Activated naive CD4-positive, alpha-beta T cell treated with anti-CD3 and anti-CD28 coated beads for 36 hours (primary cell): ENCODE data around the gene GNAI2. TPM values are rescaled to one million over a fixed set of nuclear protein-coding genes. Genes with fewer than 3 reads are reported as not detected.
"Not testable (repeated sequence)": the region's sequence is repeated elsewhere in the genome, so short reads cannot be mapped to it uniquely, and the experiment has no call there.

Experiments used
- CTCF ChIA-PET: fragments of 350-600 bp; sonication (Branson Sonifier 250); formaldehyde crosslinking; loops from one replicate; lab custom pipeline; 2021; ENCODE audit warnings: antibody characterized with exemption; lab: Charles Lee
- DNase-seq: peaks from one replicate; pipeline ENCODE4 v3.0.0-alpha.2; 2020
- H3K27ac Mint-ChIP-seq: one replicate; pipeline ENCODE4 v1.8.0; 2021; ENCODE audit warnings: mild to moderate bottlenecking, mixed read lengths
- H3K27me3 Mint-ChIP-seq: one replicate; pipeline ENCODE4 v1.8.0; 2021; ENCODE audit warnings: low read depth, mixed read lengths
- H3K36me3 Mint-ChIP-seq: one replicate; pipeline ENCODE4 v1.8.0; 2021; ENCODE audit warnings: low read depth, mixed read lengths
- H3K4me1 Mint-ChIP-seq: one replicate; pipeline ENCODE4 v1.8.0; 2021; ENCODE audit warnings: low read depth, mixed read lengths
- H3K4me3 Mint-ChIP-seq: one replicate; pipeline ENCODE4 v1.8.0; 2021; ENCODE audit warnings: mild to moderate bottlenecking, moderate library complexity, mixed read lengths
- H3K9me3 Mint-ChIP-seq: one replicate; pipeline ENCODE4 v1.8.0; 2021; ENCODE audit warnings: mixed read lengths
- intact Hi-C: fragments of 100-400 bp; cut with micrococcal nuclease; formaldehyde crosslinking; loops from one replicate; pipeline ENCODE4 v1.15.1; 2023
- total RNA-seq, 2 experiments: library from RNA; stranded (reverse); gene quantifications; one replicate each; pipeline ENCODE4 v1.2.3, GENCODE V29; 2021

The GNAI2 gene
- total RNA-seq, 2 experiments from 2014 or later = 272 to 276 TPM

DNA sequence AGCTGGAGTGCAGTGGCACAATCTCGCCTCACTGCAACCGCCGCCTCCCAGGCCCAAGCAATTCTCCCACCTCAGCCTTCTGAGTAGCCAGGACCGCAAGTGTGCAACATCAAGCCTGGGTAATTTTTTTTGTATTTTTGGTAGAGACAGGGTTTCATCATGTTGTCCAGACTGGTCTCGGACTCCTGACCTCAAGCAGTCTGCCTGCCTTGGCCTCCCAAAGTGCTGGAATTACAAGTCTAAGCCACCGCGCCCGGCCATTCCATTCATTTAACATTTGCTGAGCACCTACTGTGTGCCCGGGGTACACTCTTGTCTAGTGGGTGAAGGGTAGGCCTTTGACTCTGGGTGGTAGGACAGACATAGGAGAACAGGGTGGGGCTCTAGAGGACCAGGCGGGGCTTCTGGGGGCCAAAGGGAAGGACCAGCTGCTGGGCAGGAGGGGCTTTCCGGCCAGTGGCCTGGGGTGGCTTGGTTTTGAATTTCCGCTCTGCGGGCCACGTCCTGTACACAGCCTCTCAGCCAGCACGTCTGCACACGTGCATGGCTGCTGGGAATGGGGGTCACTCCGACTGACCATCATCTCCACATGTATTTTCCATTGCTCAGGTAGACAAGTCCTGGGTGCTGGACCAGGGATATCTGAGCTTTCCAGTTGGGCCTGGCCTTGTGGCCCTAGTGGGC lies 28.5 kb upstream of the GNAI2 start:
- no peak overlapping the region for H3K27ac Mint-ChIP-seq
- no peaks in the 10 kb centered on the region for H3K36me3 Mint-ChIP-seq
- no peak overlapping the region for H3K4me3 Mint-ChIP-seq
- CTCF ChIA-PET = interaction anchor here (0.8 kb wide), 1 partner anchor 542 kb away, joined by 3 read pairs; no protein-coding TSS in a partner anchor
- no peak for DNase-seq
- intact Hi-C loops = no loop called here
- H3K4me1 Mint-ChIP-seq = no peaks in the 10 kb centered on the region
- no peaks in the 10 kb centered on the region for H3K9me3 Mint-ChIP-seq
- H3K27me3 Mint-ChIP-seq = peaks cover 24% of the 10 kb centered on the region

DNA sequence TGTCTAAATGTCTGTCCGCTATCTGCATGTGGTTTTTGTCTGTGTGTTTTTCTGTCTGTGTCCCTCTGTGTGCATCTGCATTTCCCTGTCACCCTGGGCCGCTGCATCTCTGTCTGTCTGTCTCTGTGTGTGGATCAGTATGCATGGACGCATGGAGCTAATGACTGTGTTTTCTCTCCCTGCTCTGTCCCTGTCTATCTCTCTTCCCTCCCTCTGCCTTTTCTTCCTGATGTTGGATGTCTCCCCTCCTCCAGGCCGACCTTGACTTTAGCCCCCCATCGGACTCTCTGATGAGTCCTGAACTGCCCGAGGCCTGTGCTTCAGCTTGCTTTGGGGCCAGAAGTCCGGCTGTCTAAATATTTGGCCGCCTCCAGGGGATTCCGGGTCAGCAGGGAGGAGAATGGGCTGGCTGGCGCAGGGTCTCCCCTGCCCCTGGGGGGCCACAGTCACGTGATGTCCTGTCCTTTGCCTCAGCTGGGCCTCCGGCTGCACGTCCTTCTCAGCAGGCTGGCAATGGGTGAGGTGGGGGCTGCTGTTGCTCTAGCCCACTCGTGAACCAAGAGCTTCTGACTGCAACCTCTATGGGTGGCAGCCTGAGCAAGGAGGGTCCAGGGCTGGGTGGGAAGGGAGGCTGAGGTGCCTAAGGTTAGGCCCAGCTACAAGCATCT lies 27.2 kb upstream of the GNAI2 start:
- H3K4me1 Mint-ChIP-seq = no peaks in the 10 kb centered on the region
- H3K4me3 Mint-ChIP-seq = no peak overlapping the region
- H3K9me3 Mint-ChIP-seq = no peaks in the 10 kb centered on the region
- H3K36me3 Mint-ChIP-seq = no peaks in the 10 kb centered on the region
- CTCF ChIA-PET = interaction anchor here (0.7 to 1.4 kb wide), 2 partner anchors 16 to 20 kb away, joined by 3 to 4 read pairs; no protein-coding TSS in a partner anchor
- no peak overlapping the region for H3K27ac Mint-ChIP-seq
- DNase-seq = no peak
- intact Hi-C loops = no loop called here
- H3K27me3 Mint-ChIP-seq = peaks cover 15% of the 10 kb centered on the region

DNA sequence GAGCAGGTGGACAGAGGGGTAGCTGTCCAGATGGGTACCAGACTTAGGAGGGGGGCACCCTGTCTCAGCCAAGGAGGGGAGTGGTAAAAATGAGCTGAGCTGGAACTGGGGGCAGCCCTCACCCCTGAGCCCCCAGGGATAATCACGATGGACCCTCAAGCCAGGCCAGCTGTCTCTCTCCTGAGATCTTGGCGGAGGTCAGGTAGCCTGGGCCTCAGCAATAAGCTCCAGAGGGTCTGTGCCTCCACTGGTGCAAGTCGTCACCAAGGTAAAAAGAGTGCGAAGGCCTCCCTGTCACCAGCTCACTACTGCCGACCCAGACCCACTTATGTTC lies 25.9 kb upstream of the GNAI2 start:
- Mint-ChIP-seq H3K4me3 (no peak overlapping the region), H3K27ac (no peak overlapping the region), H3K4me1 (no peaks in the 10 kb centered on the region), H3K27me3 (peaks cover 10% of the 10 kb centered on the region), H3K36me3 (no peaks in the 10 kb centered on the region), H3K9me3 (no peaks in the 10 kb centered on the region)
- DNase-seq = no peak
- CTCF ChIA-PET = interaction anchor here (0.7 to 1.4 kb wide), 6 partner anchors 14 to 18 kb away, joined by 3 to 6 read pairs (median 4); no protein-coding TSS in a partner anchor
- intact Hi-C loops = no loop called here

DNA sequence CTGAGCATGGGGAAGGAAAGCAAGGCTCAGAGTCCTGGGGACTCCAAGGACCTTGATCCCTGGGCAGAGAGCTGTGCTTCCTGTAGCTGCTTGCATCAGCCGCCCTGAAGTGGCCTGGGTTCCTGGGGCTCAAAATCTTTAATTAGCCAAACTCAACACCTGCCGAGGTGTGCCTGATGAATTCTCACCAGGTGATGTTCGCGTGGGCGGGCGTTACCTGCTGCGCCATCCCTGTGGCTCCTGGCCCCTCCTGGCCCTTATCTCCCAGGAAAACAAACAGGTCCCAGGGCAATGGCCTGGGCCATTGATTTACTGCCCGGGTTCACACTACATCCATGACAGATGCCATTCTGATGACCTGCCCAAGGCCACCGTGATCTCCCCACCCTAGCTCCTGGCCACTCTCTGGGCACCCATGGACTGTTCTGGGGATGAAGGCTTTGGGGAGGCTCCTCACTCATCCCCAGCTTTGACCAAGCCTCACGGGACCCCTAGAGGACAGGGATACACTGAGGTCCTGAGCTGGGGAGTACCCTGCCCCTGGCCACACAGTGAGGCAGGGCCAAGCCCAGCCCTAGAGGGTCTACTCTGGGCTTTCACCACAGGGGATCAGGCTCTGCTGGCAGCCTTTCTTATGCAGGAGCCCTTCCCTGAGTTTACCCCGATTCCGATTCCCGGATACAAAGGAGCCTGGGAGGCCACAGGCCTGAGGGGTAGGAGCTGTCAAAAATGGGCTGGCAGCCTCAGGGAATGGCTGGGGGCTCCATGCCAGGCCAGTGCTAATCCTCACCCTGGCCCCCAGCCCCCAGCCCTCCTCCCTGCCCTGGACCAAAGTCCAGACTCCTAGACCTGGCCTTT lies 25.3 kb upstream of the GNAI2 start:
- Mint-ChIP-seq H3K4me1 (no peaks in the 10 kb centered on the region), H3K27me3 (peaks cover 10% of the 10 kb centered on the region), H3K36me3 (no peaks in the 10 kb centered on the region), H3K4me3 (no peak overlapping the region), H3K9me3 (no peaks in the 10 kb centered on the region), H3K27ac (no peak overlapping the region)
- CTCF ChIA-PET = interaction anchor here (0.7 to 1.4 kb wide), 7 partner anchors 14 to 91 kb away, joined by 3 to 6 read pairs (median 4); no protein-coding TSS in a partner anchor
- DNase-seq = no peak
- intact Hi-C loops = no loop called here

DNA sequence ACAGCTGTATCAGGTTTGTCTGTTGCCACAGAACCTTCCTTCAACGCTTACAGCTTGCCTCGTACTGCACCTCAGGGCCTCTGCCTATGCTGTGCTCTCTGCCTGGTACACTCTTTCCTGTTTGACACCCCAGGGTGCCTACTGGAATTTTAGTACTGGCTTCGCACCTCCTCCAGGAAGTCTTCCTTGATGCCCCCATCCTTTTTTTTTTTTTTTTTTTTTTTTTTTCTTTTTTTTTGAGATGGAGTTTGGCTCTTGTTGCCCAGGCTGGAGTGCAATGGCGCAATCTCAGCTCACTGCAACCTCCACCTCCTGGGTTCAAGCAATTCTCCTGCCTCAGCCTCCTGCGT lies 24.7 kb upstream of the GNAI2 start:
- H3K27me3 Mint-ChIP-seq = not testable (repeated sequence)

DNA sequence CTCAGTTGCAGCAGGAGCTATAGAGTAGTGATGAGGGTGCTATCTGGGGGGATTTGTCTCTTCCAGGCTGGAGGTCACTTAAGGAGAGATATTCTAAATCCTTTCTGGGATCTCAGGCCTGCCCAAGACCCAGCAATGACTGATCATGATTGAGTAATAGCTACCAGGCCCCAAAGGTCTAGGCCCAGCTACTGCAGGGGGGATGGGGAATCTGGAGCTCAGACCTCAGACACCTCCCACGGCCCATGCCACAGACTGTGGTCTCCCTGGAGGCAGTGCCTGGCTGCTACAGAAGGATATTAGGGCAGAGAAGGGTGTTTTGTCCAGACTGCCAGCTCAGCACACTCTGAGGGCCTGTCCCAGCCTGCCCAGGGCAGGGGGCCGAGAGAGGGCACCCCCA lies 24.1 kb upstream of the GNAI2 start:
- H3K27ac Mint-ChIP-seq = no peak overlapping the region
- no peaks in the 10 kb centered on the region for H3K9me3 Mint-ChIP-seq
- H3K4me1 Mint-ChIP-seq = no peaks in the 10 kb centered on the region
- intact Hi-C loops = no loop called here
- DNase-seq = no peak
- CTCF ChIA-PET = interaction anchor here (1.0 to 1.6 kb wide), 2 partner anchors 18 to 19 kb away, joined by 3 read pairs; no protein-coding TSS in a partner anchor
- no peak overlapping the region for H3K4me3 Mint-ChIP-seq
- H3K36me3 Mint-ChIP-seq = no peaks in the 10 kb centered on the region
- peaks cover 1% of the 10 kb centered on the region for H3K27me3 Mint-ChIP-seq

More for the DNA sequence above, 24.7 kb upstream of the GNAI2 start:
- H3K27ac Mint-ChIP-seq, H3K36me3 Mint-ChIP-seq, H3K4me3 Mint-ChIP-seq, H3K9me3 Mint-ChIP-seq, intact Hi-C loops, DNase-seq, H3K4me1 Mint-ChIP-seq: not testable (repeated sequence)
- CTCF ChIA-PET = interaction anchor here (0.9 to 1.0 kb wide), 2 partner anchors 17 to 91 kb away, joined by 3 read pairs; no protein-coding TSS in a partner anchor

DNA sequence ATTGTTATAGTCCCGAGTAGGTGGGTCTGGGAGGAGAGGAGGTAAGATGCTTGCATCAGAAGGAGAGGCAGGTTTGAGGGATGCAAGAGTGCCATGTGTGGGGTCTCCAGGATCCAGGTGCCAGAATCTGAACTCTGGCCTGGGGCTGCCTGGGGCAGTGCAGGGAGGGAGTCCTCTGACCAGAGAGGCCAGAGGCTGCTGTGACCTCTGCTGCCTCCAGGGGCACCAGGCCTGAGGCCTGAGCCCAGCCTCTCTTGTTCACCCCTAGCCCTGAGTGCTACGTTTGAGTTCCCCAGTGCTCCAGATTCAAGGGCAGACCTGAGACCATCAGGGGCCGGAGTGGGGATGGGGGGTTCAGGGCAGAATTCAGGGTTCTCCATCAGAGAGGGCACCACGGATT lies 23.5 kb upstream of the GNAI2 start:
- no peak for DNase-seq
- Mint-ChIP-seq H3K27ac (no peak overlapping the region), H3K4me1 (no peaks in the 10 kb centered on the region), H3K9me3 (no peaks in the 10 kb centered on the region), H3K4me3 (no peak overlapping the region), H3K27me3 (no peaks in the 10 kb centered on the region), H3K36me3 (no peaks in the 10 kb centered on the region)
- CTCF ChIA-PET = interaction anchor here (1.6 kb wide), 1 partner anchor 18 kb away, joined by 3 read pairs; no protein-coding TSS in a partner anchor
- intact Hi-C loops = no loop called here

DNA sequence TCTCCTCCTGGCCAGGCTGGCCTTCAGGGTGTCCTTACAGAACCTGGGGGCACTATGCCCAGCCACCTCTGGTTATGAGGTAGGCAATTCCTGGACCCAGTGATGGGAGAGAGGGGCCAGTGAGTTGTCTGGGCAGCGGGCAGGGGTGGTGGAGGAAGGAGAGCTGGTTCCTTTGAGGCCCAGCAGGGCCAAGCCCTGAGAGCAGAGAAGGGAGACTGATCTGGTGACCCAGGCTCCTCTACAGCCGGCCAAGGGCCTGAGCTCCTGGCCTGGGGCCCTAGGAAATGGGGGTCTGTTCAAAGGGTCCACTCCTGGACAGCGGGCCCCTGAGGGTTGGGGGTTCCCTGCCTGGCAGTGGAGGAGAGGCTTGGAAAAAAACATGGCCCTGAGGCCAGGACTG lies 23.0 kb upstream of the GNAI2 start:
- H3K4me1 Mint-ChIP-seq = no peaks in the 10 kb centered on the region
- H3K9me3 Mint-ChIP-seq = no peaks in the 10 kb centered on the region
- no peak for DNase-seq
- intact Hi-C loops = no loop called here
- H3K27ac Mint-ChIP-seq = no peak overlapping the region
- no peaks in the 10 kb centered on the region for H3K27me3 Mint-ChIP-seq
- no peaks in the 10 kb centered on the region for H3K36me3 Mint-ChIP-seq
- no peak overlapping the region for H3K4me3 Mint-ChIP-seq
- CTCF ChIA-PET = interaction anchor here (1.2 to 1.6 kb wide), 2 partner anchors 18 to 19 kb away, joined by 3 read pairs; no protein-coding TSS in a partner anchor

DNA sequence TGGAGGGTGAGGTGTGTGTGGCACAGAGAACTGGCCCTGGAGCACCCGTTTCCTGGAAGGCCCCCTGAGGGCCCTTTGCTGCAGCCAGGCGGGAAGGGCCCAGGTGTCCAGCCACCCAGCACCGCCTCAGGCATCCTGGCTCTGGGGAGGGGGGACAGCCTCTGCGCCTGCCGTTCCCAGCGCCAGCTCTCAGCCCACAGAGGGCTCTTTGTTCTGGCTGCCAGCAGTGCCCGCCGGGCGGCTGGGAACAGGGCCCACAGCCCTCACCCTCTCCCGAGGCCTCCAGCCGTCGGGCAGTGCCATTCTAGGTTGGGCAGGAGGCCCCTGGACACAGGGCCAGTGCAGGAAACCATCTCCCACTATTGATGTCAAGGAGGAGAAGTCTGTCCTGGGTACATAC lies 22.6 kb upstream of the GNAI2 start:
- CTCF ChIA-PET = interaction anchor here (1.2 to 1.6 kb wide), 2 partner anchors 18 to 19 kb away, joined by 3 read pairs; no protein-coding TSS in a partner anchor
- Mint-ChIP-seq H3K9me3 (no peaks in the 10 kb centered on the region), H3K27ac (no peak overlapping the region), H3K4me3 (no peak overlapping the region), H3K36me3 (no peaks in the 10 kb centered on the region), H3K27me3 (no peaks in the 10 kb centered on the region), H3K4me1 (no peaks in the 10 kb centered on the region)
- intact Hi-C loops = no loop called here
- DNase-seq = no peak

DNA sequence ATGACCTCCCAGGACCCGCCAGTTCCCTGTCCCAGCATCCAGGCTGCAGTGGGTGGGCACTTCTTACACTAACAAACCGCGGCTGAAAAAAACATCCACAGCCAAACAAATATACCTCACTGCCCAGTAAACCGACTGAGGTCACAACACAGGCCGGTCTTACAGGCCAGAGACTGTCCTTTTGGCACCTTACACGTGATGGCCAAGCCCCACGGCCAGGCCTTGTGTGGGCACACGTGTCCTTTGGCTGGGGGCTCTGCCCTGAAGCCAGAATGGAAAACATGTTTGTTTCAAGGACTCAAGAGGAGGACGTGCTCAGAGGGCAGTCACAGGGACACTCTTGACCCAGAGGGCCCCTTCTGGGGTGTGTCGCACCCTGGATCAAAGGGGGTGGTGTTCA lies 21.2 kb upstream of the GNAI2 start:
- Mint-ChIP-seq H3K36me3 (no peaks in the 10 kb centered on the region), H3K27me3 (no peaks in the 10 kb centered on the region), H3K4me3 (no peak overlapping the region), H3K27ac (no peak overlapping the region), H3K9me3 (no peaks in the 10 kb centered on the region), H3K4me1 (no peaks in the 10 kb centered on the region)
- intact Hi-C loops = no loop called here
- CTCF ChIA-PET = interaction anchor here (1.2 kb wide), 1 partner anchor 12 kb away, joined by 8 read pairs; no protein-coding TSS in a partner anchor
- DNase-seq = no peak

DNA sequence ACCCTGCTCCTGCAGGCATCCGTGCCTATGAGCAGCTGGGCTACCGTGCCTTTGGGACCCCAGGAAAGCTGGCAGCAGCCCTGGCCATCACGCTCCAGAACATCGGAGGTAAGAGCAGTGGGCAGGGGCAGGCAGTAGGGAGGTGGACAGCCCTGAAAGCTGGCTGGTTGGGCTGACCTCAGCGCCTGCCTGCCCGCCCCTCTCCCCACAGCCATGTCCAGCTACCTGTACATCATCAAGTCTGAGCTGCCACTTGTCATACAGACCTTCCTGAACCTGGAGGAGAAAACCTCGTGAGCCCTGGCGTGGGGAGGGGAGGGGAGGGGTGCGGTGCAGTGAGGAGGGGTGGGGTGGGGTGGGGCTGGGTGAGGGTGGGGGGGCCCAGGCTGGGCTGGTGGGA lies 20.5 kb upstream of the GNAI2 start:
- CTCF ChIA-PET = interaction anchor here (1.1 to 1.2 kb wide), 2 partner anchors 11 to 21 kb away, joined by 3 to 8 read pairs; no protein-coding TSS in a partner anchor
- H3K27me3 Mint-ChIP-seq = no peaks in the 10 kb centered on the region
- H3K27ac Mint-ChIP-seq = no peak overlapping the region
- H3K36me3 Mint-ChIP-seq = no peaks in the 10 kb centered on the region
- intact Hi-C loops = no loop called here
- H3K4me3 Mint-ChIP-seq = no peak overlapping the region
- H3K4me1 Mint-ChIP-seq = no peaks in the 10 kb centered on the region
- no peaks in the 10 kb centered on the region for H3K9me3 Mint-ChIP-seq
- no peak for DNase-seq

DNA sequence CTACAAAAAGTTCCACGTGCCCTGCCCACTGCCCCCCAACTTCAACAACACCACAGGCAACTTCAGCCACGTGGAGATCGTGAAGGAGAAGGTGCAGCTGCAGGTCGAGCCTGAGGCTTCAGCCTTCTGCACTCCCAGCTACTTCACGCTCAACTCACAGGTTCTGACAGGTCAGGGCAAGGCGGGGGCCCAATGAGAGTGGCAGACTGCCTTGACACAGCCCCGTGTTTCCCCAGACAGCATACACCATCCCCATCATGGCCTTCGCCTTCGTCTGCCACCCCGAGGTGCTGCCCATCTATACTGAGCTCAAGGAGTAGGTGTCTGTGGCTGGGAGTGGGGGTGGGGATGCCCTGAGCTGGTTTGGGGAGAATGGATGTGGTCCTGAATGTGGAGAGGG lies 18.3 kb upstream of the GNAI2 start:
- Mint-ChIP-seq H3K36me3 (no peaks in the 10 kb centered on the region), H3K27me3 (no peaks in the 10 kb centered on the region), H3K4me1 (no peaks in the 10 kb centered on the region), H3K9me3 (no peaks in the 10 kb centered on the region), H3K4me3 (no peak overlapping the region), H3K27ac (no peak overlapping the region)
- intact Hi-C loops = no loop called here
- no peak for DNase-seq
- CTCF ChIA-PET = interaction anchor here (0.8 to 3.5 kb wide), 3 partner anchors 9 to 29 kb away, joined by 4 to 19 read pairs (median 5); no protein-coding TSS in a partner anchor
